ENCODE data around the gene FBRSL1.
"Not testable (repeated sequence)": the region's sequence is repeated elsewhere in the genome, so short reads cannot be mapped to it uniquely, and the experiment has no call there.

The FBRSL1 gene

DNA sequence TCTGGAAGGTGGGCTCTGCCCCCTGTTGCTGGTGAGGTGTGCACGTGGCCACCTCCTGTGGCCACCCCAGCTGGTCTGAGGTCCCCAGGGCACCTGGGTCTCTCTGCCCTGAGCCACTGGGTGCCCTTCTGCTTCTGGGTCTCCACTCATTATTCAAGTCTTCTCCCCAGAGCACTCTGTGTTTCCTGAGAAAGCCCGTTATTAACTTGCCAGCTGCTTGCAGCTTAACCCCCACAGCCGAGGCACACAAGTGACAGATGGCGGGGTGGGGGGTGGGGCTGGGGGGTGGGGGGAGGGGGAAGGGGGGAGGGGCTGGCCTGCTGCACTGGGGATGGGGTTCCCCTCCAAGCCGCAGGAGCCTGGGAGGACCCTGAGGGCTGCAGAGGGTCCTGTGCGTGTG, 40.5 kb downstream of the FBRSL1 start:
- Histone ChIP-seq H3K36me3 (ENCODE audit: insufficient read depth, low read length) (no peaks in the 10 kb centered on the region), H3K4me1 (ENCODE audit: control insufficient read depth, insufficient read depth, low read length) (no peaks in the 10 kb centered on the region), H3K9ac (ENCODE audit: low read depth, low read length) (no peak overlapping the region), H3K27me3 (ENCODE audit: control insufficient read depth, insufficient read depth, low read length) (no peaks in the 10 kb centered on the region), H3K4me2 (ENCODE audit: low read length) (no peak overlapping the region), H3K9me3 (replicated peaks; ENCODE audit: low read length) (no peaks in the 10 kb centered on the region), H3K4me3 (ENCODE audit: low read length) (no peak overlapping the region)

DNA sequence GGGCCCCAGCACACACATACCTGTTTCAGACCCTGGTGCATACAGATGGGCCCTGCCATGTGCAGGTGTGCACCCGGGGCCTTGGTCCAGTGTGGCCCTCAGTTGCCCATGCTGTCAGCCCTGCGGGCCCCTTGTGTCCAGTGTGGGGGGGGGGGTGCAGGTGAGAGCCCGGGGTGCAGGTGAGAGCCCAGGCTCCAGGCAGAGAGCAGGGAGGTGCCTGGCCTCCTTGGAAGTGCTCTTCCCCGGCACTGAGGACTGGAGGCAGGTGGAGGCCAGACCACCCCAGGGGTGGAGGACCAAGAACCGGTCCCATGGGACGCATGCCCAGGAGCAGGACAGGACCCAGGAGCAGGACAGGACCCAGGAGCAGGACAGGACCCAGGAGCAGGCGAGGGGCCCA, 40.9 kb downstream of the FBRSL1 start:
- H3K4me3 ChIP-seq (ENCODE audit: low read length) = no peak overlapping the region
- no peaks in the 10 kb centered on the region for H3K27me3 ChIP-seq (ENCODE audit: control insufficient read depth, insufficient read depth, low read length)
- no peaks in the 10 kb centered on the region for H3K9me3 ChIP-seq (replicated peaks; ENCODE audit: low read length)
- H3K4me2 ChIP-seq (ENCODE audit: low read length) = no peak overlapping the region
- no peak overlapping the region for H3K9ac ChIP-seq (ENCODE audit: low read depth, low read length)
- H3K36me3 ChIP-seq (ENCODE audit: insufficient read depth, low read length) = no peaks in the 10 kb centered on the region
- H3K4me1 ChIP-seq (ENCODE audit: control insufficient read depth, insufficient read depth, low read length) = no peaks in the 10 kb centered on the region

DNA sequence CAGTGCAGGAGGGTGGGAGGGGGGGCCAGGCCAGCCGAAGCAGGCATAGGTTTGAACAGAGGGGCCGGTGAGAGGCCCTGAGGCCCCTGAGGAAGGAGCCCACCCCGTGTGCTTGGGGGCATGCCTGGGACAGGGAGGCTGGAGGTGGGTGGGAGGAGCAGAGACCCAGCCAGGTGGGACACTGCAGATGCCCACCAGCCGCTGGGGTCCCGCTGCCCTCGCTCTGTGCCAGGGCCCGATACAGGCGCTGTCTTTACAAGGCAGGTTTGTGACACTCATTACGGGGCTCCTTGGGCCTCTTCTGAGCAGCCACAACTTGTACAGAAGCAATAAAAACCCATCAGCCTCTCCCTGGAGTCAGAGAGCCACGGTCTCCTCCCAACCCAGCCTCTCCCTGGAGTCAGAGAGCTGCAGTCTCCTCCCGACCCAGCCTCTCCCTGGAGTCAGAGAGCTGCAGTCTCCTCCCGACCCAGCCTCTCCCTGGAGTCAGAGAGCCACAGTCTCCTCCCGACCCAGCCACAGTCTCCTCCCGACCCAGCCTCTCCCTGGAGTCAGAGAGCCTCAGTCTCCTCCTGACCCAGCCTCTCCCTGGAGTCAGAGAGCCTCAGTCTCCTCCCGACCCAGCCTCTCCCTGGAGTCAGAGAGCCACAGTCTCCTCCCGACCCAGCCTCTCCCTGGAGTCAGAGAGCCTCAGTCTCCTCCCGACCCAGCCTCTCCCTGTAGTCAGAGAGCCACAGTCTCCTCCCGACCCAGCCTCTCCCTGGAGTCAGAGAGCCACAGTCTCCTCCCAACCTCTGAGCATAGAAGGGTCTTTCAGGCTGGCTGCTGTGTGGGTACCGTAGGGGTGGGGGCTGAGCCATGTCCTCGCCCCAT, 43.0 kb downstream of the FBRSL1 start:
- not testable (repeated sequence) for H3K27me3 ChIP-seq (ENCODE audit: control insufficient read depth, insufficient read depth, low read length)

DNA sequence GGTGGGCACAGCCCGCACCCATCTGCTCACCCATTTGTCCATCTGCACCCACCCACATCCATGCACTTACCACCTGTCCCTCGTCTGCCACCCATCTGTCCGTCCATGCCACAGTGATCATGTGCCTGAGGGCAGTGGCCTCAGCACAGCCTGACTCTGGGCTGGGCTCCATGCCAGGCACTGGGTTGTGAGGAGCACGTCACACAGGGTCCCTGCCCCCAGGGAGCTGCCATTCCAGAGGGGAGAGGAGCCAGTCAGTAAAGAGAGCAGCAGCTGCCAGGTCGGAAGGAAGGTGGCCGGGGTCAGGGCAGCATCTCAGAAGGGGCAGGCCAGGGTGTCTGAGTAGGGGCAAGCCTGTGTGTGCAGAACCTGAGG, 43.6 kb downstream of the FBRSL1 start:
- Histone ChIP-seq H3K4me1 (ENCODE audit: control insufficient read depth, insufficient read depth, low read length) (no peaks in the 10 kb centered on the region), H3K4me2 (ENCODE audit: low read length) (no peak overlapping the region), H3K36me3 (ENCODE audit: insufficient read depth, low read length) (no peaks in the 10 kb centered on the region), H3K9ac (ENCODE audit: low read depth, low read length) (no peak overlapping the region), H3K9me3 (replicated peaks; ENCODE audit: low read length) (no peaks in the 10 kb centered on the region), H3K27me3 (ENCODE audit: control insufficient read depth, insufficient read depth, low read length) (no peaks in the 10 kb centered on the region), H3K4me3 (ENCODE audit: low read length) (no peak overlapping the region)

More for the DNA sequence above, 43.0 kb downstream of the FBRSL1 start:
- H3K4me1 ChIP-seq (ENCODE audit: control insufficient read depth, insufficient read depth, low read length); H3K36me3 ChIP-seq (ENCODE audit: insufficient read depth, low read length); H3K4me3 ChIP-seq (ENCODE audit: low read length); H3K9me3 ChIP-seq (replicated peaks; ENCODE audit: low read length); H3K4me2 ChIP-seq (ENCODE audit: low read length); H3K9ac ChIP-seq (ENCODE audit: low read depth, low read length): not testable (repeated sequence)

DNA sequence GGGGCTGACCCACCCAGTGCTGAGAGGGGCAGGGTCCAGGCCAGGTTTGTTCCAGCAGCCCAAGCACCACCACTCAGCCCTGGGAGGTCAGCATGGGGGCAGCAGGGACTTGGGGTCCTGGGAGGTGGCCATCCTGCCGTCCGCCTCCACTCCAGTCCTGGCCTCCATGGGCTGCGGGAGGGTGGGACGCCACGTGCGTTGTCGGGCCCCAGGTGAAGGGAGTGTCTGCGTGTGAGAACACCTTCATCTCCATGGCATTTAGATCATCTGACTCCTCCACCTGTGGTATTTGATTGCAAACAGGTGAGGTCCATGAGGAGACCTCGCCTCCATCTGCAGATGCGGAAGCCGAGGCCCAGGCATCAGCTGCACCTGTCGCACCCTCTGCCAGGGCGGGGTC, 44.1 kb downstream of the FBRSL1 start:
- H3K4me3 ChIP-seq (ENCODE audit: low read length) = no peak overlapping the region
- H3K36me3 ChIP-seq (ENCODE audit: insufficient read depth, low read length) = no peaks in the 10 kb centered on the region
- H3K27me3 ChIP-seq (ENCODE audit: control insufficient read depth, insufficient read depth, low read length) = no peaks in the 10 kb centered on the region
- no peaks in the 10 kb centered on the region for H3K4me1 ChIP-seq (ENCODE audit: control insufficient read depth, insufficient read depth, low read length)
- H3K9me3 ChIP-seq (replicated peaks; ENCODE audit: low read length) = no peaks in the 10 kb centered on the region
- H3K4me2 ChIP-seq (ENCODE audit: low read length) = no peak overlapping the region
- H3K9ac ChIP-seq (ENCODE audit: low read depth, low read length) = no peak overlapping the region

DNA sequence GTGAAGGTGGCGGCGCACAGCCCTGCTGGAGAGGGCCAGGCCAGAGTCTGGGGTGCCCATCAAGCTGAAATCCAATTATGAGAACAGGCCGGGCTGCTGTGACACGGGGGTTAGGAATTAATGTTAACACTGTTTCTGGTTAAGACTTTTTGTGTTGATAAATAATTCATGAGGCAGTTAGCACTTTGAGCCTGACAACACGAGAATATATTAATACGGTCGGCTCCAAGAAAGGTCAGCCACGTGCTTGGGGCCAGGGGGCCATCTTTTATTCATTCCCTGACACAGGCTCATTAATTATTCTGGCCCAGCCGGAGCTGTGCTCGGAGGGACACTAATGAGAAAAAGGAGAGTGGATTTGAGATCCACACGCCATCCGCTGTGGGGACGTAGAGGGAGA, 45.1 kb downstream of the FBRSL1 start:
- Histone ChIP-seq H3K4me3 (ENCODE audit: low read length) (no peak overlapping the region), H3K4me2 (ENCODE audit: low read length) (no peak overlapping the region), H3K9ac (ENCODE audit: low read depth, low read length) (no peak overlapping the region), H3K27me3 (ENCODE audit: control insufficient read depth, insufficient read depth, low read length) (no peaks in the 10 kb centered on the region), H3K4me1 (ENCODE audit: control insufficient read depth, insufficient read depth, low read length) (no peaks in the 10 kb centered on the region), H3K36me3 (ENCODE audit: insufficient read depth, low read length) (no peaks in the 10 kb centered on the region), H3K9me3 (replicated peaks; ENCODE audit: low read length) (no peaks in the 10 kb centered on the region)

DNA sequence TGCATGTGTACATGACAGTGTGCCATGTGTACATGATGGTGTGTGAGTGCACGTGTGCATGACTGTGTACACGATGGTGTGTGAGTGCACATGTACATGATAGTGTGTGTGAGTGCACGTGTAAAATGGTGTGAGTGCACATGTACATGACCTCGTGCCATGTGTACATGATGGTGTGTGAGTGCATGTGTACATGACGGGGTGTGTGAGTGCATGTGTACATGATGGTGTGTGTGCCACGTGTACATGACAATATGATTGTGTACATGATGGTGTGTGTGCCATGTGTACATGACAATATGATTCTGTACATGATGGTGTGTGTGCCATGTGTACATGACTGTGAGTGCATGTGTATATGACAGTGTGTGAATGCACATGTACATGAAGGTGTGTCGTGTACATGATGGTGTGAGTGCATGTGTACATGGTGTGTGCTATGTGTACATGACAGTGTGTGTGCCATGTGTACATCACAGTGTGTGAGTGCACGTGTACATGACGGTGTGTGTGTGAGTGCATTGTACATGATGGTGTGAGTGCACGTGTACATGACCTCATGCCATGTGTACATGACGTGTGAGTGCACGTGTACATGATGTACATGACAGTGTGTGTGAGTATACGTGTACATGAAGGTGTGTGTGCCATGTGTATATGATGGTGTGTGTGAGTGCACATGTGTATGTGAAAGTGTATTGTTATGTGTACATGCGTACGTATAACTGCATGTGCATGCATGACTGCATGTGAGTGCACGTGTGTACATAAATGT, 46.3 kb downstream of the FBRSL1 start:
- Histone ChIP-seq H3K27me3 (ENCODE audit: control insufficient read depth, insufficient read depth, low read length) (no peaks in the 10 kb centered on the region), H3K9me3 (replicated peaks; ENCODE audit: low read length) (no peaks in the 10 kb centered on the region), H3K4me1 (ENCODE audit: control insufficient read depth, insufficient read depth, low read length) (no peaks in the 10 kb centered on the region), H3K9ac (ENCODE audit: low read depth, low read length) (no peak overlapping the region), H3K36me3 (ENCODE audit: insufficient read depth, low read length) (no peaks in the 10 kb centered on the region), H3K4me3 (ENCODE audit: low read length) (no peak overlapping the region), H3K4me2 (ENCODE audit: low read length) (no peak overlapping the region)

DNA sequence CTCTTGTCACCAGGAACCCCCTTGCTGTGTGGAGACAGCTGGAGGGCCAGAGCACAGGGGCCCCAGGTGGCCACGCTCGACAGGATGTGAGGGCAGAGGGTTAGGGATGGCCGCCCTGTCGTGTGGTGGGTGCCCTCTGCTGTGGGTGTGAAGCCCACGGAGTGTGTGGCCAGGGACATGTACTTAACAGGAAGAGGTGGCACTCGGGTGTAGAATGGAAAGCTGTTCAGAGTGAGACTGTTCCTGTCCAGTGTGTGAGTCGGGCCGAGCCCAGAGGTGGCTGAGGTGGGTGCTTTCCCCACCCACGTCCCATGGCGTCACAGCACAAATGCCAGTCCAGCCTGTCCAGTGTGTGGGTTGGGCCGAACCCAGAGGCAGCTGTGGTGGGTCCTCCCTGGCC, 47.1 kb downstream of the FBRSL1 start:
- no peaks in the 10 kb centered on the region for H3K9me3 ChIP-seq (replicated peaks; ENCODE audit: low read length)
- H3K4me2 ChIP-seq (ENCODE audit: low read length) = no peak overlapping the region
- no peak overlapping the region for H3K9ac ChIP-seq (ENCODE audit: low read depth, low read length)
- H3K36me3 ChIP-seq (ENCODE audit: insufficient read depth, low read length) = no peaks in the 10 kb centered on the region
- H3K4me1 ChIP-seq (ENCODE audit: control insufficient read depth, insufficient read depth, low read length) = no peaks in the 10 kb centered on the region
- H3K27me3 ChIP-seq (ENCODE audit: control insufficient read depth, insufficient read depth, low read length) = no peaks in the 10 kb centered on the region
- H3K4me3 ChIP-seq (ENCODE audit: low read length) = no peak overlapping the region

DNA sequence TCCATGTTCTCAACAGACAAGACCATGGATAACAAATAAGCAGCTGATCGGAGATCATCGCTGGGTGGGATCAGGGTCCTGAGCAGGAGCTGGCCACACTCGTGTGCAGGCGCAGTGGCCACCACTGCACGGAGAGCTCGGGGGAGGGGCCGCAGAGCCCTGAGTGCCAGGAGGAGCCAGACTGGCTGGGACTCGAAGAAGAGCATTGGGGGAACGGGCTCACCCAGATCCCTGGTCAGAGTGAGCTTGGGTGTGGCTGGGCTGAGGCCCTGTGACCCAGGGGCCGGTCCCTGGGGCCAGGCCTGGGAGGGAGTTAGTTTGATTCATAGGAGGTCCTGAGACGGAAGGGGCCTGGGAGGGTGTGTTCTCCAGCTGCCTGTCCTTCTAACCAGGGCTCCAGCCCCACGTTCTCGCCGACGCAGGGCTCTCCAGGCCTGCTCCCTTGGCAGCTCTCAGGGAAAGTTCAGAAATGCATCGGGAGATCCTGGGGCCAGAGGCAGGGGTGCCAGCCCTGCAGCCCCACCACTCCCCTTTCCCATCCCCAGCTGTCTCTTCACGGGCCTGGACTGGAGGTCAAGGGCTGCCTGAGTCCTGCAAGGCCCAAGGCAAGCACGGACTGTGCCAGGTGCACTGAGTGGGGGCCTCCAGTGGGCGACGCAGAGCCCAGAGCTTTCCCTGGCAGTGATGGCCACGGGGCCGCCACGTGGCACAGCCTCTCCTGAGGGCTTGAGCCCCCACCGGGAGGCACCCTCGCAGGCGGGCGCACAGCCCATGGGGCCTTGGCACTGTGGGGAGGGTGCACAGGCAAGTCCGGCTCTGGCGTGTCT, 48.1 kb downstream of the FBRSL1 start:
- H3K36me3 ChIP-seq (ENCODE audit: insufficient read depth, low read length) = no peaks in the 10 kb centered on the region
- H3K9me3 ChIP-seq (replicated peaks; ENCODE audit: low read length) = no peaks in the 10 kb centered on the region
- no peaks in the 10 kb centered on the region for H3K4me1 ChIP-seq (ENCODE audit: control insufficient read depth, insufficient read depth, low read length)
- H3K27me3 ChIP-seq (ENCODE audit: control insufficient read depth, insufficient read depth, low read length) = no peaks in the 10 kb centered on the region
- H3K4me2 ChIP-seq (ENCODE audit: low read length) = no peak overlapping the region
- no peak overlapping the region for H3K9ac ChIP-seq (ENCODE audit: low read depth, low read length)
- H3K4me3 ChIP-seq (ENCODE audit: low read length) = no peak overlapping the region

DNA sequence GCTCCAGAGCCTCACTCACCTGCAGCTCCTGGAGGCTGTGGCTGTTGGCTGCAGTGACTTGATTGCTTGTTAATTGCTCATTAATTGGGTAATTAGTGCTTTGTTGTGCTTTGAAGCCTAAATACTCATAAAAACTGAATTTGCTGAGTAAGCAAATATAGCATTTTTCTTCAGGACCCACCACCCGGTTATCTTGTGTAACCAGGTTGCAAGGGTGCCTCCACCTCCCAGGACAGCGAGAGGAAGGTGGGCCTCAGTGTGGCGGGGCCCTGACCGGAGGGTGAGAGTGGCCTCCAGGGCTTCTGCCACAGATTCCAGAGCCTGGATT, 48.7 kb downstream of the FBRSL1 start:
- no peaks in the 10 kb centered on the region for H3K27me3 ChIP-seq (ENCODE audit: control insufficient read depth, insufficient read depth, low read length)
- H3K4me2 ChIP-seq (ENCODE audit: low read length) = no peak overlapping the region
- no peak overlapping the region for H3K9ac ChIP-seq (ENCODE audit: low read depth, low read length)
- H3K9me3 ChIP-seq (replicated peaks; ENCODE audit: low read length) = no peaks in the 10 kb centered on the region
- H3K4me3 ChIP-seq (ENCODE audit: low read length) = no peak overlapping the region
- no peaks in the 10 kb centered on the region for H3K36me3 ChIP-seq (ENCODE audit: insufficient read depth, low read length)
- no peaks in the 10 kb centered on the region for H3K4me1 ChIP-seq (ENCODE audit: control insufficient read depth, insufficient read depth, low read length)

DNA sequence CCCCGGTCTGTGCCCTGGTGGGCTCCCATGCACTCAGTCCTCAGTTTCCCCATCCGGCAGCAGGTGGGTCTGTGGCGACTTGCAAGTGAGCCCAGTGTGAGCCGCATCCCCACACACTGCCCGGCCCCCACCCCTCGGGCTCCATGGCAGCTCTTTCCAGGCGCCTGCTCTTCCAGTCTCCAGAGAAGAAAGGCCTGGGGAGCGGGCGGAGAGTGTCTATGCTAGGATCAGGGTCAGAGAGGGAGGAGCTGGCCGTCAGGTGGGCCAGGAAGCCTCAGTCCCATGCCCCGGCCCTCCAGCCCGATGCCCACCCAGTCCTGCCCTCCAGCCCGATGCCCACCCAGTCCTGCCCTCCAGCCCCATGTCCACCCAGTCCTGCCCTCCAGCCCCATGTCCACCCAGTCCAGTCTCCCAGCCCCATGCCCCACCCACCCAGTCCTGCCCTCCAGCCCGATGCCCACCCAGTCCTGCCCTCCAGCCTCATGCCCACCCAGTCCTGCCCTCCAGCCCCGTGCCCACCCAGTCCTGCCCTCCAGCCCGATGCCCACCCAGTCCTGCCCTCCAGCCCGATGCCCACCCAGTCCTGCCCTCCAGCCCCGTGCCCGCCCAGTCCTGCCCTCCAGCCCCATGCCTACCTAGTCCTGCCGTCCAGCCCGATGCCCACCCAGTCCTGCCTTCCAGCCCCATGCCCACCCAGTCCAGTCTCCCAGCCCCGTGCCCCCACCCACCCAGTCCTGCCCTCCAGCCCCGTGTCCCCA, 49.2 kb downstream of the FBRSL1 start:
- Histone ChIP-seq H3K9me3 (replicated peaks; ENCODE audit: low read length) (no peaks in the 10 kb centered on the region), H3K4me3 (ENCODE audit: low read length) (no peak overlapping the region), H3K4me2 (ENCODE audit: low read length) (no peak overlapping the region), H3K9ac (ENCODE audit: low read depth, low read length) (no peak overlapping the region), H3K4me1 (ENCODE audit: control insufficient read depth, insufficient read depth, low read length) (no peaks in the 10 kb centered on the region), H3K27me3 (ENCODE audit: control insufficient read depth, insufficient read depth, low read length) (no peaks in the 10 kb centered on the region), H3K36me3 (ENCODE audit: insufficient read depth, low read length) (no peaks in the 10 kb centered on the region)

All from skeletal muscle satellite cell (primary cell).